PFSK-1 (cell line): ENCODE measurements around the gene STARD7.

Source experiments
- POLR2AphosphoS5 ChIP-seq: IDR thresholded peaks from 2 replicates; pipeline ENCODE4 v1.6.1; 2012; ENCODE audit warnings: low read depth, mild to moderate bottlenecking, control low read depth, low read length, moderate library complexity
- TAF1 ChIP-seq: IDR thresholded peaks from 2 replicates; pipeline ENCODE4 v1.6.1; 2012; ENCODE audit warnings: low read length, control low read depth, borderline replicate concordance; ENCODE audit not compliant: insufficient read depth

GRCh38 chr2:96151595-96152303, 56.9 kb downstream of the STARD7 start:
- no peak for TF ChIP-seq POLR2AphosphoS5
- TF ChIP-seq TAF1 = no peak
